COLO668 (cell line): Measurements from ENCODE around the gene DNAAF8.
"Not testable (repeated sequence)": the region's sequence is repeated elsewhere in the genome, so short reads cannot be mapped to it uniquely, and the experiment has no call there.

Source experiments
- DNase-seq: peaks from one replicate; lab custom pipeline; 2025; ENCODE audit not compliant: unreplicated experiment; lab: John Stamatoyannopoulos, UW

Gene DNAAF8

DNA sequence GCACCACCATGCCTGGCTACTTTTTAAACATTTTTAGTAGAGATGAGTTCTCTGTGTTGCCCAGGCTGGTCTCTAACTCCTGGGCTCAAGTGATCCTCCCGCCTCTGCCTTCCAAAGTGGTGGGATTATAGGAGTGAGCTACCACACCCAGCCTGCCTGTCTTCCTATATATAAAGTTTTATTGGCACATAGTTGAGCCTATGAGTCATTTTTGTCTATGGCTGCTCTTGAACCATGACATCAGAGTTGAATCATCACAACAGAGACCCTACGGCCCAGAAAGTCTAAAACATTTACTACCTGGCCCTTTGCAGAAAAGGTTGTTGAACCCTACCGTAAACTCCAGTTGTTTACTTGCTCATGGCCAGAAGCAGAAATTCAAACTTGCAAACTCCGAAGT lies 45.9 kb downstream of the DNAAF8 start:
- DNase-seq = no peak

DNA sequence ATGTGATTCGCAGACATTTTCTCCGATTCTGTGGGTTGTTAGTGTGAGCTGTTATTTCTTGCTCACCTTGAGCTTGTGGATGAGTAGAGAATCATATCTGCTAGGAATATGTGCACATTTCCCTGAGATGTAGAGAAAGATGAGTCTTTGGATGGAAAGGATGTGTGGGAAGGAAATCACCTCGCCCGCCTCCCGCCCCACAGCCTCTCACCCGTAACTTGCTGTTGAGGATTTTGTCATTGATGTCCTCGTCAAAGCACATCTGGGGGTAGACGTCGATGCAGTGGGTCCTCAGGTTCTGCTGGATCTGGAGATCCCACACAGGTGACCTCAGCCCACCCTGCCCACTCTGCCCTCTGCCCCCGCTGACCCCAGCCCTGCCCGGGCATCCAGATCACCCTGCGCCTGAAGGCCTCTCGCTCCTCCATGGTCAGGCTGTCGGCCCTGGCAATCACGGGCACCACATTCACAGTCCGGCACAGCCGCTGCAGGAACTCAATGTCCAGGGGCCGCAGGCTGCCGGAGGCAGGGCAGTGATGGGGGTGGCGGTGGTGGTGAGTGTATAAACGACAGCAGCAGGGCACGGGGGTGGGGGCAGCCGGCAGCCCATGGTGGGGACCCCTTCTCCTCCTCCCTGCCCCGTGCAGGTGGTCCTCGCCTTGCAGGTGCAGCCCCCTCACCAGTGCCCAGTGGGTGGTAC lies 49.1 kb downstream of the DNAAF8 start:
- DNase-seq = no peak

DNA sequence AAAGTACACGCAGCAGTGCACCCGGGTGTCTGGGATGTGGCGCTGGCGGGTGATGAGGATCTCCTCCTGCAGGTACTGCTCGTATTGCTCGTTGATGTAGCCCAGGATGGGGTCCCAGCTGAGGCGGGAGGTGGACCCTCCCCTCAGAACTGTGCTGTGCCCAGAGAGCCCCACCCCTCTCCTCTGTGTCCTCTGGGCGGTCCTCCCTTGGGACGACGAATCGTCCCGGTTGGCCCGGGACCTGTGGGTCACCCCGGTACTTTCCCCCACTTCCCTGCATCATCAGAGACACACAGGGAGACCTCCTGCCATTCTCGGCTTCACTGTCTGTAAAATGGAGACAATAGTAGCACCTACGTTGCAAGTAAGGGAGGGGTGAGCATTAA lies 49.6 kb downstream of the DNAAF8 start:
- DNase-seq = no peak

DNA sequence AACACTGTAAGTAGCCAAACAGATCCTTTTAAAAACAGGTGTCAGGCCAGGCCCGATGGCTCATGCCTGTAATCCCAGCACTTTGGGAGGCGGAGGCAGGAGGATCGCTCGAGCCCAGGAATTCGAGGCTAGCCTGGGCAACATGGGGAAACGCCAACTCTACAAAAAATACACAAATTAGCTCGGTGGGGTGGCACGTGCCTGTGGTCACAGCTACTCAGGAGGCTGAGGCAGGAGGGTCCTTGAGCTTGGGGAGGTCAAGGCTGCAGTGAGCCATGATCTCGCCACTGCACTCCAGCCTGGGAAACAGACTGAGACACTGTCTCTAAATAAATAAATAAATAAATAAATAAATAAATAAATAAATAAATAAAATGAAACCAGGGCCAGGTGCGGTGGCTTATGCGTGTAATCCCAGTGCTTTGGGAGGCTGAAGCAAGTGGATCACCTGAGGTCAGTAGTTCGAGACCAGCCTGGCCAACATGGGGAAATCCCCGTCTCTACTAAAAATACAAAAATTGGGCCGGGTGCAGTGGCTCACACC lies 50.2 kb downstream of the DNAAF8 start:
- DNase-seq = not testable (repeated sequence)

DNA sequence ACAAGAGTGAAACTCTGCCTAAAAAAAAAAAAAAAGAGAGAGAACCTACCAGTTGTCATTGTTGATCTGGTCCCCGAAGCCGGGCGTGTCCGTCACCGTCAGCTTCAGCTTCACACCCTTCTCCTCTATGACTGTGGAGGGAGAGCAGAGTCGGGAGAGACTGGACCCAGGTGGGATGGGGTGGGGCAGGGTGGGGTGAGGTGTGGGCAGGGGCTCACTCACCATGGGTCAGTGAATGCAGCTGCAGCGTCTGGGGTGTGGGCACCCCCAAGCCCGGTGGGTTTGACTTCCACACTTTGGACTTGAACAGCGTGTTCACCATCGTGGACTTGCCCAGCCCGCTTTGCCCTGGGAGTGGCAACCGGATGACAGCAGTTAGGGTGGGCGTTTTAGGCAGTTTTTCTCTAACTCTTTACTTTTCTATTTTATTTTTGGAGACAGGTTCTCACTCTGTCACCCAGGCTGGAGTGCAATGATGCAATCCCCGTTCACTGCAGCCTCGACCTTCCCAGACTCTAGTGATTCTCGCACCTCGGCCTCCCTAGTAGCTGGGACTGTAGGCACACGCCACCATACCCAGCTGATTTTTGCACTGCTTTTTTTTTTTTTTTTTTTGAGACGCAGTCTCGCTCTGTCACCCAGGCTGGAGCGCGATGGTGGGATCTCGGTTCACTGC lies 51.6 kb downstream of the DNAAF8 start:
- no peak for DNase-seq

DNA sequence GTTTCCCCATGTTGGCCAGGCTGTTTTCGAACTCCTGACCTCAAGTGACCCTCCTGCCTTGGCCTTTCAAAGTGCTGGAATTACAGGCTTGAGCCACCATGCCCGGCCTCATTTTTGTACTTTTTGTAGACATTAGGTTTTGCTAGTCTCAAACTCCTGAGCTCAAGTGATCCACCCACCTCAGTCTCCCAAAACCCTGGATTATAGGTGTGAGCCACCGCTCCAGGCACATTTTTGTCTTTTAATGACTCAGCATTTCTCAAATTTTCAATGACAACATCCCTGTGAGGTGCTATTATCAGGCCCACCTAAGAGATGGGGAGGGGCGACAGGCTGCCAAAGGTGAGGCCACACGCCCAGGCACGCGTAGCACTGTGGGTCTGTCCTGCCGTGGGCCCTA lies 52.7 kb downstream of the DNAAF8 start:
- no peak for DNase-seq

DNA sequence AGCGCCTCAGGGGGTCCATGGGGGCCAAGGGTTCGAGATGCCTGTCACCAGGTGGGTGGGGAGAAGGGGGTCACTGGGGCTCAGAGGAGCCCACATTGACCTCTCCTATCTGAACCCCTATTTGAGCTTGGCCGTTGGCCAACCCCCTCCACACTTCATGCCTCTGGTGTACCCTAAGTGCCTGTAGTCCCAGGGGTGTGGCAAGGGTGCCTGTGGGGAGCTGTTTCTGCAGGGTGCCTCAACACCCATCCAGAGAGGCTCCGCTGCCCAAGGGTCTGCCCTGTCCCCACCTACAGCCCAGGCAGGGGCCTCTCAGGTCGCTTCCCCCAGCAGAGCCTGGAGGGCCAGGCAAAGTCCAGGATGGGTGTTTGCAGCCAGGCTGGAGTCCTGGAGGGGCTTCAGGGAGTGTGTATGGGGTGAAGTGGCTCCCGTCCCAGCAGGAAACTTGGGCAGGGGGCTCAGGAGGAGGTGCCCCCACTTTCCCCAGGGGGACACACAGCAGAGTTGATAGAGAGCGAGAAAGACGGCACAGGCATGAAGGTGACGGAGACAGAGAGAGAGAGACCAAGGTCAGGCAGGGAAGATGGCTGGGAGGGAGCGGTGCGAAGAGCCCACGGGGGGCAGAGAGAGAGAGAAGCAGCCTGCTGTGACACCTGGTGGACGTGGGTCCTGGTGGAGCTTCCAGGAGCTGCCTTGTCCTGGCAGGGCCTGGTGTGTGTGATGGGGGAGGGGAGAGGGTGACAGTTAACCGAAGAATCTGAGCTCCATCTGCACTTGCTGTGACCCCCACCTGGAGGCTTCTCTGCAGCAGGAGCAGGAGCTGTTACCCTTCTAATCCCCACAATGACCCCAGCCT lies 53.5 kb downstream of the DNAAF8 start, which contains the start of gene SEPTIN12:
Gene SEPTIN12 (minus strand): TSS at position 719 of the 856 bp plus-strand sequence. CDS start 700 bp downstream, at position 19.
- DNase-seq = peak; percentile 5

DNA sequence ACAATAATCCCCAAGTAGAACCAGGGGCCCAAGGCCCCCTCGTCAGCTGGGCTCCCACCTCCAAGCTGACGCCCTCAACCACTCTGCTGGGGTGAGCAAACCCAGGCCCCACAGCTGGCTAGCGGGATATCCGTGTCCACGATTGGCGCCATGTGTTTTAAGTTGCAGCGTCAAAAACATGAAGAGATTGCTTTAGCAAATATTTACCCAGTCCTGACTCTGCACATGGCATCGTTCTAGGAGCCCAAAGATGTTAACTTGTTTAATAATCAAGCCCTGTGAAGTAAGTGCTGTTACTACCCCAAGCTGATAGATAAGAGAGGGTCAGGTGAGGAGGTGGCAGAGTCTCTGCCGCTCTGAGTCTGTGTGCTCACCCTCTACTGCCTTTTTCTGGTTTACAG lies 54.2 kb downstream of the DNAAF8 start:
- no peak for DNase-seq

DNA sequence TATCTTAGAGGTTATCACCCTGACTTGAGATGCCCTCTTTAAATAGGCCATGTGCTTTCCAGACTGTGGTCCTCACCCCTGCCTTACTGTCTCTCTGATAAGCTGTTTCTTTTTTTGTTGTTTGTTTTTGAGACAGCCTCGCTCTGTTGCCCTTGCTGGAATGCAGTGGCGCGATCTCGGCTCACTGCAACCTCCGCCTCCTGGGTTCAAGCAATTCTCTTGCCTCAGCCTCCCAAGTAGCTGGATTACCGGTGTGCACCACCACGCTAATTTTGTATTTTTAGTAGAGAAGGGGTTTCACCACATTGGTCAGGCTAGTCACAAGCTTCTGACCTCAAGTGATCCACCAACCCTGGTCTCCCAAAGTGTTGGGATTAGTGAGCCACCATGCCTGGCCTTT lies 54.6 kb downstream of the DNAAF8 start:
- DNase-seq = no peak

DNA sequence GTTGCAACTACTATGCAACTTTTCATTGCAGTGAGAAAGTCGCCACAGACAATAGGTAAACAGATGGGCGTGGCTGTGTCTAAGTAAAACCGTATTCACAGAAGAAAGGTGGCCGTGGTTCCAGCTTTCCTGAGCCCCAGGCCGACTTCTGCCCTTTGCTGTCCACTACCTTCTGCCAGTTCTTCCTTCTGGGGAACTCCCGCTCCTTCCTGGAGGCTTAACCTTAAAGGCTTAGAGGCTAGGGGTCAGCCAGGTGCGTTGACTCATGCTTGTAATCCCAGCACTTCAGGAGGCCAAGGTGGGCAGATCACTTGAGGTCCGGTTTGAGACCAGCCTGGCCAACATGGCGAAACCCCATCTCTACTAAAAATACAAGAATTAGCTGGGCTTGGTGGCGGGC lies 55.9 kb downstream of the DNAAF8 start:
- DNase-seq = no peak

DNA sequence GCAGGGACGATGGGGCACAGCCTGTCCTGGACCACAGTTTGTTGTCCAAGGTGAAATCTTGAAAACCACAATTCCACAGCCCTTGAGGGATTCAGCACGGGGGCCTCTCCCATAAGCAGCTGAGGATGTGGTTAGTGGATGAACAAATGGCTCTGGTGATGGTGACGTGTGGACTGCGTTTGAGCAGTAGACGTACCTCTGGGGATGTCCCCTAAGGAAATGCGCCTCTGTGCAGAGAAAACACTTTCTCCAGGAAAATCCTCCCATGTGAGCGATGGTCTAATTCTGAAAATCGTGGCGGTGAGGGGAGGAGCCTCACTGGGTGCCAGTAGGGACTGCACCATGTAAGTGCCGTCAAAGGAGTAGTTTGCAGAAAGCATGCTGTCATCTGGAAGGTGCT lies 56.5 kb downstream of the DNAAF8 start:
- DNase-seq = no peak

DNA sequence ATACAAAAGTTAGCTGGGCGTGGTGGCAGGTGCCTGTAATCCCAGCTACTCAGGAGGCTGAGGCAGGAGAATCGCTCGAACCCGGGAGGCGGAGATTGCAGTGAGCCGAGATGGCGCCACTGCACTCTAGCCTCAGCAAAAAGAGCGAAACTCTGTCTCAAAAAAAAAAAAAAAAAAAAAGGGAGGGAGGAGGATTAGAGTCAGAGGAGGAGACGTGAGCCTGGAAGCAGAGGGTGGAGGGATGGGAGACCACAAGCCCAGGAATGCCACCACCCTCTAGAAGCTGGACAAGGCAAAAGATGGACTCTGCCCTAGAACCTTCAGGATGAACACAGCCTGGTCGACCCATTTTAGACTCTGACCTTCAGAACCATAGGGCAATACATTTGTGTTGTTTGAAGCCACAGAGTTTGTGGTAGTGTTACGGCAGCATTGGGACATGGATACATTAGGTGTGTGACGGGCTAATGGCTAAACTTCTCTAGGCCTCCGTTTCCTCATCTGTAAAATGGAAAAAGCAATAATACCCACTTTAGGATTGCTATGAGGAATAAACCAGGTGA lies 58.7 kb downstream of the DNAAF8 start:
- no peak for DNase-seq

DNA sequence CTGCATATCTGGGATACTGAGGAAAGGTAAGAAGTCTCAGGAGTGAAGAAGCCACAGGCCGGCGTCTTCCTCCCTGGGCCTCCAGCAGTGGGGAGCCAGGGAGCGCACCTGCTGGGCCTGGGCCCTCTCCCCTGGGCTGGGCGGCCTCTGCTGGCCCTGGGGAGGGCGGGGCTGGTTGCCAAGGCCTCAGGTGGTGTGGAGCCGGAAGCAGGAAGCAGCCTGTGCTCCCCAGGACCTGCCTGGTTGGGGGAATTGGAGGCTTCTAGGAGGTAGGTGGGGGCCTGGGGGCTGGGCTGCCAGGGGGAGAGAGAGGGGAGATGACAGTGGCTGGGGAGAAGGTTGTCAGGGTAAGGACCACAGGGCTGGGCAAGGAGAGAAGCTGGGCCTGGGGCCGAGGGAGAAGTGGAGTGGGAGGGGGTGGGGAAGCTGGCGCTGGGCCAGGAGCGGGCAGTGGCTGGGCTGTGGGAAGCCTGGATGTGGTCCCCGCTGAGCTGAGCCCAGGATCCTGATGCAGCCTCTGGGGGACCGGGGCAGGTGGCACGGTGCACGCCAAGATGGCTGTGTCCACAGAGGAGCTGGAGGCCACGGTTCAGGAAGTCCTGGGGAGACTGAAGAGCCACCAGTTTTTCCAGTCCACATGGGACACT lies 61.0 kb downstream of the DNAAF8 start, which contains the start of gene SMIM22:
Gene SMIM22 (plus strand): TSS at position 189 of the 647 bp plus-strand sequence. CDS start 366 bp downstream, at position 555.
- peak; percentile 91 for DNase-seq

DNA sequence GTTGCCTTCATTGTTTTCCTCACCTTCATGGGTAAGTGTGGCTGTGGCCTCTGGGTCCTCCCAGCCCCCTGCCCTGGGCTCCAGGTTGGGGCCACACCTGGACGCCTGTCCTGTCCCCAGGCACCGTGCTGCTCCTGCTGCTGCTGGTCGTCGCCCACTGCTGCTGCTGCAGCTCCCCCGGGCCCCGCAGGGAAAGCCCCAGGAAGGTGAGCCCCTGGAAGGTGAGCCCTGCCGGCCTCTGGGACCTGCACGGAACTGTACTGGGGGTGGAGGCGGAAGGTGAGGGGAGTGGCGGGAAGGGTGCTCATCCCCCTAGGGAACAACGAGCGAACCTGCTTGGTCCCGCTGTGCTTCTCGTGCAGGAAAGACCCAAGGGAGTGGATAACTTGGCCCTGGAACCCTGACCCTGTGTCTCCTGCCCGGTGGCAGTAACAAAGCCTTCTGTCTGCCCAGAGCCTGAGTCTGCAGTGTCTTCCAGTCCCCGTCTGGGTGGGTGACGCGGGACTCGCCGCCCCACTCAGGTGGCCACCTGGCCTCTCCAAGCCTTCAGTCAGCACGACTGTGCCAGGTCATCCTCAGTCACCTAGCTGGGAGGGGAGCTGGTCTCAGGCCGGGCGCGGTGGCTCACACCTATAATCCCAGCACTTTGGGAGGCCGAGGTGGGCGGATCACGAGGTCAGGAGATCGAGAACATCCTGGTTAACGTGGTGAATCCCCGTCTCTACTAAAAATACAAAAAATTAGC lies 61.7 kb downstream of the DNAAF8 start:
- DNase-seq = peak; percentile 54

DNA sequence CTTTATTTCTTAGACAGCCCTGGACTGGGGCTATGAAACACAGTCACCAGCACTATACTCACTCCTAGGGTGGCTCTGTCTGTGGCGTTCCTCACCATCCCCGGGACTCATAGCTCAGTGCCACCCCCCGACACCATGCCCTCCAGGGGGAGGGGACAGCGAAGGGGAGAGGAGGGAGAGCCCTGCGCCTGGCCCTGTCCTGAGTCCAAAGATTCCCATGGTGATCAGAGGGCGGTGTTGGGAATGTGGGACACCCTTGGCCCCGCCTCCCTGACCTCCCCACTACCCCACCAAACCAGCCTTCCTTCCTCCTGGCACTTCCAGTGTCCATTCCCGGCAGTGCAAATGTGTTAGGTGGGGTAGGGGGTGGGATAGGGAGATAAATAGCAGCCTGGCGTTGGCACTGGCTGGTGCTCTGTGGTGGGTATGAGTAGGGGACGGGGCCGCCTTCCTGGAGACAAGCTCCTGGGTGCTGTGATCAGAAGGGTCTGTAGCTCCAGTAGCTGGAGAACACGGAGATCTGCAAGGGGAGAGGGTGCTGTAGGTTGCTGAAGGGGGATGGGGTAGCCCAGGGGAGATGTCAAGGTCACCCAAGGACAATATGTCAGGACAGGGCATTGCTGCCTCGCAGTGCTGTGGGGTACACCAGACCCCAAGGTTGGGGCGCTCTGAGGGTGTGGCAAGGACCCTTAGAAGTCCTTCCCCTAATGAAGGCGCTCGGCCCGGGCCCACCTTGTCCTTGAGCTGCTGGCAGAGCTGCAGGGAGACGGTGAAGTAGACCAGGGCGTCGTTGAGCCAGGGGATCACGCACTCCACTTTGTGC lies 62.9 kb downstream of the DNAAF8 start:
- no peak for DNase-seq

DNA sequence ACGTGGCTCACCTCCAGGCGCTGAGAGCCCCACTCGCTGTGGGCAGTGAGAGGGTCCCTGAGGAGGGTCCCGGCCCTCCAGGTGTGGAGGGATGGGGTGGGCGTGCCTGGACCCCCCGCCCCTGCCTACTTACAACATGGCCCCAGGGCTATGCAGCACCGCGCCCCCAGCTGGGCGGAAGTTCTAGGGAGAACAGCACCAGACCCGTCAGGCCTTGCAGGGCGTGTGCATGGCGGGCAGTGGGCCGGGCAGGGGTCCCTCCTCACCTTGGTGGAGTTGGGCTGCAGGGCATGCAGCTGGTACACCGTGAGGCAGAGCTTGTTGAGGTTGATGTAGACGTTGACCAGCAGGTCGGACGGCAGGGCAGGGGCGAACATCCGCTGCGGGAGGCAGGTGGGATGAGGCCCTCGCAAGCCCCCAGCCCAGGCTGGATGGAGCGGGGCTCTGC lies 63.5 kb downstream of the DNAAF8 start:
- no peak for DNase-seq

DNA sequence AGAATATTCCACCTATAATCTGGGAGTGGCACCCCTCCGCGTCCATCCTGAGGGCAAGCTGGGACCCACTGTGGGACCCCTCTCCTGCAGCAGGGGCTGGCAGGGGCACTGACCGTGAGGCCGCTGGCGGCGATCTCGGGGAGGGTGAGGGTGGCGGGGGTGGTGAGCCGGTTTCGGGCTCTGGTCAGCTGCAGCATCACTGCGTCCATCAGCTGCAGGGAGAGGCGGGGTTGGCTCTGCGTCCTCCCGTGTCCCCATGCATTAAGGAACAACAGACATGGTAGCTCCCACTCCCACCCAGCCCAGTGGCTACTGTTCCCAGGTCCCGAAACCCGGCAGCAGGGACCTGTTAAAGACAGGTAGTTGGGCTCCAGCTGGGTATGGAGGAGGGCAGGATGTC lies 64.1 kb downstream of the DNAAF8 start:
- DNase-seq = no peak
